SK-N-SH (cell line): ENCODE results near the gene ZNF532.

Source experiments
- CHD2 ChIP-seq: fragments of 150-350 bp; IDR thresholded peaks from 2 replicates; pipeline ENCODE4 v1.6.1; 2018; ENCODE audit warnings: low read length; ENCODE audit not compliant: partially characterized antibody
- CTCF ChIP-seq: fragments of 200-600 bp; sonication (generic); IDR thresholded peaks from 2 replicates; pipeline ENCODE4 v1.6.1; 2017; ENCODE audit warnings: antibody characterized with exemption, mild to moderate bottlenecking, moderate library complexity
- EP300 ChIP-seq, 2 experiments: IDR thresholded peaks; 2 replicates each; pipeline versions ENCODE4 v1.4.0 to v1.6.1; 2012; ENCODE audit warnings: borderline replicate concordance in 1 of 2, low read depth in 1 of 2, low read length in 1 of 2
- EZH2phosphoT487 ChIP-seq: fragments of 200-600 bp; sonication (generic); IDR thresholded peaks from 2 replicates; pipeline ENCODE4 v1.6.1; 2017; ENCODE audit warnings: low read depth, mixed run types, mild to moderate bottlenecking, antibody characterized with exemption, moderate library complexity, borderline replicate concordance
- GATA2 ChIP-seq: sonication (generic); formaldehyde crosslinking; IDR thresholded peaks from 2 replicates; pipeline ENCODE4 v1.5.0; 2020; ENCODE audit warnings: mild to moderate bottlenecking, missing genetic modification reagents
- POLR2AphosphoS5 ChIP-seq: IDR thresholded peaks from 2 replicates; pipeline ENCODE4 v1.6.1; 2012; ENCODE audit warnings: low read depth, low read length
- RCOR1 ChIP-seq: fragments of 150-350 bp; IDR thresholded peaks from 2 replicates; pipeline ENCODE4 v1.6.1; 2017; ENCODE audit warnings: antibody characterized with exemption, low read length
- RFX5 ChIP-seq: IDR thresholded peaks from 2 replicates; pipeline ENCODE4 v1.6.1; 2012; ENCODE audit warnings: mild to moderate bottlenecking, improper control_type of control experiment, low read length
- SMC3 ChIP-seq: IDR thresholded peaks from 2 replicates; pipeline ENCODE4 v1.6.1; 2012; ENCODE audit warnings: low read depth, low read length, improper control_type of control experiment
- TF ChIP-seq, protein P1 (sequence below): IDR thresholded peaks from 2 replicates; pipeline ENCODE4 v1.6.1; 2012; ENCODE audit warnings: mild to moderate bottlenecking, low read depth, low read length, moderate library complexity

DNA sequence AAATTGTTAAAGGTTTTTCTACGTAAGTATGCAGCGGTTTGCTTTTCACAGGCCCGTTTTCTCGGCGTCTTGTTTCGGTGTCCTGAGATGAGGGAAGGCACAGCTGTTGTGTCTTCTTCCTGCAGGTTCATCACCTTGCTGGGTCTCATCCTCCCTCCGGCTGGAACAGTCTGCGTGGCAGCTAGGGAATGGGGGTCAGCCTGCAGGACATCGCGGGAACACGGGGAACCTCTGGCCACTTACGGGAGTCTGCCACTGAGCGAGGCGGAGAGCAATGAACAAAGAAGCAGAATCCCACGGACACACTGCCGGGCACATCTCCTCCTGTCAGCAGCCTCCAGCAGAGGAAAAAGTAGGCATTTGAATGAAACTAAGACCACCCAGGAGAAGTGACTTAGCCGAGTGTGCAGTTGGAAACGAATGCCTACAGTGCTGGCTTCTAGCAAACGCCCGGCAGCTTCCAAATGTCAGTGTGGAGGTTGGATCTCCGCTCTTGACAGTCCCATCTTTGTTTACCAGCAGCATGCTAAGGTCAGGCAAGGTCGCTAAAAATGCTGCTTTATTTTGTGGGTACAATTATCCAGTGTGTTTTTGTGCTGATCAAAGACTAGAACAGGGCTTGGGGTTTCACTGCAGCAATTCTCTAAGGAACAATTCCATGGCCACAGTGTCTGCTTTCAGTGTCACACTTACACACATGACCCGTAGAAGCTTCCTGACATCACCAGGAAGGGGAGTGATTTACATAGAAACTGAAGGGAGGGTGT, 165.2 kb downstream of the ZNF532 start:
- TF ChIP-seq EZH2phosphoT487 (no peak), CTCF (no peak), RCOR1 (no peak), EP300 (IDR thresholded peaks at IDR 0.05; ENCODE audit: borderline replicate concordance in 1 of 2, low read depth in 1 of 2, low read length in 1 of 2) (no peak), SMC3 (no peak), POLR2AphosphoS5 (no peak), RFX5 (no peak), CHD2 (no peak), GATA2 (CRISPR knock-in tag) (no peak)
- TF ChIP-seq, protein P1, sequence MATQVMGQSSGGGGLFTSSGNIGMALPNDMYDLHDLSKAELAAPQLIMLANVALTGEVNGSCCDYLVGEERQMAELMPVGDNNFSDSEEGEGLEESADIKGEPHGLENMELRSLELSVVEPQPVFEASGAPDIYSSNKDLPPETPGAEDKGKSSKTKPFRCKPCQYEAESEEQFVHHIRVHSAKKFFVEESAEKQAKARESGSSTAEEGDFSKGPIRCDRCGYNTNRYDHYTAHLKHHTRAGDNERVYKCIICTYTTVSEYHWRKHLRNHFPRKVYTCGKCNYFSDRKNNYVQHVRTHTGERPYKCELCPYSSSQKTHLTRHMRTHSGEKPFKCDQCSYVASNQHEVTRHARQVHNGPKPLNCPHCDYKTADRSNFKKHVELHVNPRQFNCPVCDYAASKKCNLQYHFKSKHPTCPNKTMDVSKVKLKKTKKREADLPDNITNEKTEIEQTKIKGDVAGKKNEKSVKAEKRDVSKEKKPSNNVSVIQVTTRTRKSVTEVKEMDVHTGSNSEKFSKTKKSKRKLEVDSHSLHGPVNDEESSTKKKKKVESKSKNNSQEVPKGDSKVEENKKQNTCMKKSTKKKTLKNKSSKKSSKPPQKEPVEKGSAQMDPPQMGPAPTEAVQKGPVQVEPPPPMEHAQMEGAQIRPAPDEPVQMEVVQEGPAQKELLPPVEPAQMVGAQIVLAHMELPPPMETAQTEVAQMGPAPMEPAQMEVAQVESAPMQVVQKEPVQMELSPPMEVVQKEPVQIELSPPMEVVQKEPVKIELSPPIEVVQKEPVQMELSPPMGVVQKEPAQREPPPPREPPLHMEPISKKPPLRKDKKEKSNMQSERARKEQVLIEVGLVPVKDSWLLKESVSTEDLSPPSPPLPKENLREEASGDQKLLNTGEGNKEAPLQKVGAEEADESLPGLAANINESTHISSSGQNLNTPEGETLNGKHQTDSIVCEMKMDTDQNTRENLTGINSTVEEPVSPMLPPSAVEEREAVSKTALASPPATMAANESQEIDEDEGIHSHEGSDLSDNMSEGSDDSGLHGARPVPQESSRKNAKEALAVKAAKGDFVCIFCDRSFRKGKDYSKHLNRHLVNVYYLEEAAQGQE: no peak
